Astrocyte of the spinal cord (primary cell): ENCODE measurements around the gene DNMBP.

Source experiments
- DNase-seq: peaks from one replicate; pipeline ENCODE4 v3.0.0; 2011; ENCODE audit warnings: low read depth, low spot score
- H3K4me3 ChIP-seq: 2 replicates; pipeline ENCODE4 v1.5.1; 2011; ENCODE audit warnings: low read depth, mild to moderate bottlenecking, low read length, moderate library complexity
- CTCF ChIP-seq: IDR thresholded peaks from 2 replicates; pipeline ENCODE4 v1.5.1; 2012; ENCODE audit warnings: low read depth, mild to moderate bottlenecking, low read length, inconsistent platforms
- in situ Hi-C: cut with HindIII; loops from 2 replicates; pipeline ENCODE4 v1.10.0; 2017; ENCODE audit warnings: low sequenced_read_pairs

The DNMBP gene

GRCh38 chr10:99860466-99860865, 149.3 kb downstream of the DNMBP start:
- H3K4me3 ChIP-seq: no peak overlapping the region
- no peak for DNase-seq
- TF ChIP-seq CTCF: no peak
- in situ Hi-C loops: no loop called here

- DNase-seq: no peak
- no peak overlapping the region for H3K4me3 ChIP-seq
- TF ChIP-seq CTCF: peak; percentile 53
- in situ Hi-C loops: no loop called here
Measured at GRCh38 chr10:99859585-99859984, 150.2 kb downstream of the DNMBP start.

- in situ Hi-C loops: no loop called here
- no peak for DNase-seq
- H3K4me3 ChIP-seq: no peak overlapping the region
- TF ChIP-seq CTCF: no peak
Measured at GRCh38 chr10:99858849-99859248, 150.9 kb downstream of the DNMBP start.

- H3K4me3 ChIP-seq: no peak overlapping the region
- no peak for DNase-seq
- no peak for TF ChIP-seq CTCF
- in situ Hi-C loops: no loop called here
Measured at GRCh38 chr10:99855479-99856071, 154.2 kb downstream of the DNMBP start.

- peak; percentile 64 for TF ChIP-seq CTCF
- in situ Hi-C loops: no loop called here
- DNase-seq: peak; percentile 85
- H3K4me3 ChIP-seq: no peak overlapping the region
Measured at GRCh38 chr10:99854860-99855259, 154.9 kb downstream of the DNMBP start.

DNA sequence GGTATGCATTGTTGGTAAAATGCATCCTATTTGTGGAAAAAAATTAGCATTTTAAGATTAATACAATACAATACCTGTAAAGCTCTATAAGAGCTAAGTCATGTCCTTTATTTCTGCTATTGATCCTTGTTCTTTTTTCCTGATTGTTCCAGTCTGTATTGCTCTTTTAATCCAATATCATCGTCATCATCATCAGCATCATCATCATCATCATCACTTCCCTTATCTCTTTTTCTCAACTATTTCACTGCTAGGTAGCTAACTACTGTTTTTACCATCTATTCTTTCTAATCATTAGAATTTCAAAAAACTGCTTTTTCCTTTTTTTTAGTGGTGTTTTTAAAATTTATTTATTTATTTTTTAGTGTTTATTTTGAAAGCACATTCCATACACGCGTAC, 156.1 kb downstream of the DNMBP start:
- TF ChIP-seq CTCF: no peak
- no peak overlapping the region for H3K4me3 ChIP-seq
- in situ Hi-C loops: no loop called here
- DNase-seq: no peak
